ENCODE measurements around the gene TEX22.

TEX22 gene

DNA sequence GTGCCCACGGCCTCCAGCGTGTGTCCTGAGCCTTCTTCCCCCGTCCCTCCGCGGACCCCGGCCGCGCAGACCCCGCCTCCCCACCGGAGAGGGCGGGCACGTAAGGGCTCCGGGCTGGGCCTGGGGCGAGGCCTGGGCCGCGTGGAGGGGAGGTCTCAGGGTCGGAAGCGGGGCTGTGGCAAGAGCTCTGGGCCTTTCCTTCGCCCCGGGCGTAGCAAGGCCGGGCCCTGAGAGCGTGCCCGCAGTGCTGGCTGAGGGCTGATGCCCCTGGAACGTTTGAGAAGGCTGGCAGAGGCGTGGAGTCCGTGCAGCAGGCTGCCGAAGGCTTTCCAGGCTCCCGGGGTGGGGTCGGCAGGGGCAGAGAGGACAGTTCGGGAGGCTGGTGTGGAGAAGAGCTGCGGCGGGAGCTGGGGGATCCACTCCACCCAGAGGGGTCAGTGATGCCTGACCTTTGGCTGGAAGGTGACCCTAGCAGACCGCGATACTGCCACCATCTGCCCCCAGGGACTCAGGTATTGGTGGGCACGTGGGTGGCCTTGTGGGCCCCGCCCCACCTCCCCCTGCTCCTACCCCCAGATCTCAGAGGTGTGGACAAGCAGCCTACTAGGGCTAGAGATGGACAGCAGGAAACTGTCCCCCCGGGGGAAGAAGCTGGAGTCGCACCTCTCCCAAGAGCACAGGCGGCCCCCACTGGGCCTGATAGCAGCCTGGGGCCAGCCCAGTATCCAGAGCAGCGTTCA, 558 bp downstream of the TEX22 start:
- H3K9me2 ChIP-seq (replicated peaks; ENCODE audit: control insufficient read depth, low read length) = no peaks in the 10 kb centered on the region
- H3K27ac ChIP-seq (ENCODE audit: low read depth, low read length) = peak overlapping the region; percentile 69
- H3K27me3 ChIP-seq (ENCODE audit: control insufficient read depth, low read length) = no peaks in the 10 kb centered on the region
- H4K20me1 ChIP-seq (ENCODE audit: control insufficient read depth, insufficient read depth, low read depth, low read length) = no peaks in the 10 kb centered on the region
- peaks cover 26% of the 10 kb centered on the region for H3K79me2 ChIP-seq (ENCODE audit: control insufficient read depth, low read length)
- peaks cover 29% of the 10 kb centered on the region for H3K4me1 ChIP-seq (ENCODE audit: control insufficient read depth, low read length)
- peak overlapping the region; percentile 95 for H3K4me3 ChIP-seq (ENCODE audit: low read length)
- H3K9me3 ChIP-seq (ENCODE audit: control insufficient read depth, insufficient read depth, low read length) = no peaks in the 10 kb centered on the region
- H3K4me2 ChIP-seq (ENCODE audit: low read length) = peak overlapping the region; percentile 85
- peaks cover 6% of the 10 kb centered on the region; the same call in 1 of the 2 replicates for H3F3A ChIP-seq (ENCODE audit: control insufficient read depth, insufficient read depth)
- peaks cover 26% of the 10 kb centered on the region for H3K36me3 ChIP-seq (ENCODE audit: control insufficient read depth, low read length)
- no peak for TF ChIP-seq EZH2phosphoT487 (IDR thresholded peaks at IDR 0.05; ENCODE audit: borderline replicate concordance, low read length)
- TF ChIP-seq, protein P1, sequence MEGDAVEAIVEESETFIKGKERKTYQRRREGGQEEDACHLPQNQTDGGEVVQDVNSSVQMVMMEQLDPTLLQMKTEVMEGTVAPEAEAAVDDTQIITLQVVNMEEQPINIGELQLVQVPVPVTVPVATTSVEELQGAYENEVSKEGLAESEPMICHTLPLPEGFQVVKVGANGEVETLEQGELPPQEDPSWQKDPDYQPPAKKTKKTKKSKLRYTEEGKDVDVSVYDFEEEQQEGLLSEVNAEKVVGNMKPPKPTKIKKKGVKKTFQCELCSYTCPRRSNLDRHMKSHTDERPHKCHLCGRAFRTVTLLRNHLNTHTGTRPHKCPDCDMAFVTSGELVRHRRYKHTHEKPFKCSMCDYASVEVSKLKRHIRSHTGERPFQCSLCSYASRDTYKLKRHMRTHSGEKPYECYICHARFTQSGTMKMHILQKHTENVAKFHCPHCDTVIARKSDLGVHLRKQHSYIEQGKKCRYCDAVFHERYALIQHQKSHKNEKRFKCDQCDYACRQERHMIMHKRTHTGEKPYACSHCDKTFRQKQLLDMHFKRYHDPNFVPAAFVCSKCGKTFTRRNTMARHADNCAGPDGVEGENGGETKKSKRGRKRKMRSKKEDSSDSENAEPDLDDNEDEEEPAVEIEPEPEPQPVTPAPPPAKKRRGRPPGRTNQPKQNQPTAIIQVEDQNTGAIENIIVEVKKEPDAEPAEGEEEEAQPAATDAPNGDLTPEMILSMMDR (IDR thresholded peaks at IDR 0.05; ENCODE audit: low read depth, low read length, poor library complexity, severe bottlenecking) = peak; percentile 19

DNA sequence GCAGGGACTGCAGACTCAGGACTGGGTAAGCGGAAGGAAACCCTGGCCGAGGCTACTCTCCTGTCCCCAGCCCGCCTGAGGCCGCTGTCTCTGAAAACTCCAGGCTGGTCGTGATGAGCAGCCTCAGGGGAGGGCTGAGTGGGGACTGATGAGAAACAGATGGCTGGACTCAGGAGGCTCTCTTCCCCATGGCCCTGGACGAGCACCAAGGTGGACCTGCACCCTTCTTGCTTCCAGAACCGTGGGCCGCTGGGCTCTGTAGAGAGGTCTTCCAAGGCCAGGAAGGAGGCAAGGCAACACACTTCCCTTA, 1.1 kb downstream of the TEX22 start:
- Histone ChIP-seq H3F3A (ENCODE audit: control insufficient read depth, insufficient read depth) (peaks cover 6% of the 10 kb centered on the region; the same call in 1 of the 2 replicates), H3K27ac (ENCODE audit: low read depth, low read length) (no peak overlapping the region), H3K27me3 (ENCODE audit: control insufficient read depth, low read length) (no peaks in the 10 kb centered on the region), H3K36me3 (ENCODE audit: control insufficient read depth, low read length) (peaks cover 26% of the 10 kb centered on the region), H4K20me1 (ENCODE audit: control insufficient read depth, insufficient read depth, low read depth, low read length) (no peaks in the 10 kb centered on the region), H3K79me2 (ENCODE audit: control insufficient read depth, low read length) (peaks cover 26% of the 10 kb centered on the region), H3K9me2 (replicated peaks; ENCODE audit: control insufficient read depth, low read length) (no peaks in the 10 kb centered on the region), H3K9me3 (ENCODE audit: control insufficient read depth, insufficient read depth, low read length) (no peaks in the 10 kb centered on the region), H3K4me2 (ENCODE audit: low read length) (peak overlapping the region; percentile 85), H3K4me3 (ENCODE audit: low read length) (peak overlapping the region; percentile 95), H3K4me1 (ENCODE audit: control insufficient read depth, low read length) (peaks cover 31% of the 10 kb centered on the region)
- no peak for TF ChIP-seq EZH2phosphoT487 (IDR thresholded peaks at IDR 0.05; ENCODE audit: borderline replicate concordance, low read length)
- TF ChIP-seq, protein P1 (IDR thresholded peaks at IDR 0.05; ENCODE audit: low read depth, low read length, poor library complexity, severe bottlenecking) = no peak

DNA sequence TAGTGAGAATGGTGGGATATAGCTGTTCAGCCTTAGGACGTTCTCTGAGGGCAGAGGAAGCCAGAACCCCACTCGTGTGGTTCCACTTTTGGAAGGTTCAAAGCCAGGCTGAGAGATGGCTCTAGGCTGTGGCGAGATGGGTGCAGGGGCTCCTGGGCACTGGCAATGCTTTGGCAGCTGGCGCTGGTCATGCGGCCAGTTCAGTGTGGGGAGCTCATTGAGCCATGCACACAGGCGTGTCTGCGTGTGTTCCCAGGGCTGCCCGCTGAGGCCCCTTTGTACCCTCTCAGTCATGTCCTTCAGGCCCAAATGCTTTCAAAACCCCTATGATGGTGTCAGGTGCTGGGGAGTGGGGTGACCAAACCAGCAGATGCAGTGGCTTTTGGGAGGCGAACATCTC, 1.7 kb downstream of the TEX22 start:
- Histone ChIP-seq H3F3A (ENCODE audit: control insufficient read depth, insufficient read depth) (peaks cover 6% of the 10 kb centered on the region; the same call in 1 of the 2 replicates), H3K27ac (ENCODE audit: low read depth, low read length) (no peak overlapping the region), H3K4me1 (ENCODE audit: control insufficient read depth, low read length) (peaks cover 32% of the 10 kb centered on the region), H3K36me3 (ENCODE audit: control insufficient read depth, low read length) (peaks cover 26% of the 10 kb centered on the region), H3K9me2 (replicated peaks; ENCODE audit: control insufficient read depth, low read length) (no peaks in the 10 kb centered on the region), H3K4me2 (ENCODE audit: low read length) (peak overlapping the region; percentile 85), H3K9me3 (ENCODE audit: control insufficient read depth, insufficient read depth, low read length) (no peaks in the 10 kb centered on the region), H3K4me3 (ENCODE audit: low read length) (peak overlapping the region; percentile 95), H4K20me1 (ENCODE audit: control insufficient read depth, insufficient read depth, low read depth, low read length) (no peaks in the 10 kb centered on the region), H3K79me2 (ENCODE audit: control insufficient read depth, low read length) (peaks cover 26% of the 10 kb centered on the region), H3K27me3 (ENCODE audit: control insufficient read depth, low read length) (no peaks in the 10 kb centered on the region)
- TF ChIP-seq, protein P1 (IDR thresholded peaks at IDR 0.05; ENCODE audit: low read depth, low read length, poor library complexity, severe bottlenecking) = no peak
- no peak for TF ChIP-seq EZH2phosphoT487 (IDR thresholded peaks at IDR 0.05; ENCODE audit: borderline replicate concordance, low read length)
